GM19438 (cell line): ENCODE data around the gene SHC2.

Experiments
- ATAC-seq: cut with Tn5 transposase; IDR thresholded peaks from one replicate; pipeline ENCODE4 v1.9.1; 2021; ENCODE audit warnings: low read depth; ENCODE audit not compliant: unreplicated experiment

SHC2 gene, protein sequence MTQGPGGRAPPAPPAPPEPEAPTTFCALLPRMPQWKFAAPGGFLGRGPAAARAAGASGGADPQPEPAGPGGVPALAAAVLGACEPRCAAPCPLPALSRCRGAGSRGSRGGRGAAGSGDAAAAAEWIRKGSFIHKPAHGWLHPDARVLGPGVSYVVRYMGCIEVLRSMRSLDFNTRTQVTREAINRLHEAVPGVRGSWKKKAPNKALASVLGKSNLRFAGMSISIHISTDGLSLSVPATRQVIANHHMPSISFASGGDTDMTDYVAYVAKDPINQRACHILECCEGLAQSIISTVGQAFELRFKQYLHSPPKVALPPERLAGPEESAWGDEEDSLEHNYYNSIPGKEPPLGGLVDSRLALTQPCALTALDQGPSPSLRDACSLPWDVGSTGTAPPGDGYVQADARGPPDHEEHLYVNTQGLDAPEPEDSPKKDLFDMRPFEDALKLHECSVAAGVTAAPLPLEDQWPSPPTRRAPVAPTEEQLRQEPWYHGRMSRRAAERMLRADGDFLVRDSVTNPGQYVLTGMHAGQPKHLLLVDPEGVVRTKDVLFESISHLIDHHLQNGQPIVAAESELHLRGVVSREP

DNA sequence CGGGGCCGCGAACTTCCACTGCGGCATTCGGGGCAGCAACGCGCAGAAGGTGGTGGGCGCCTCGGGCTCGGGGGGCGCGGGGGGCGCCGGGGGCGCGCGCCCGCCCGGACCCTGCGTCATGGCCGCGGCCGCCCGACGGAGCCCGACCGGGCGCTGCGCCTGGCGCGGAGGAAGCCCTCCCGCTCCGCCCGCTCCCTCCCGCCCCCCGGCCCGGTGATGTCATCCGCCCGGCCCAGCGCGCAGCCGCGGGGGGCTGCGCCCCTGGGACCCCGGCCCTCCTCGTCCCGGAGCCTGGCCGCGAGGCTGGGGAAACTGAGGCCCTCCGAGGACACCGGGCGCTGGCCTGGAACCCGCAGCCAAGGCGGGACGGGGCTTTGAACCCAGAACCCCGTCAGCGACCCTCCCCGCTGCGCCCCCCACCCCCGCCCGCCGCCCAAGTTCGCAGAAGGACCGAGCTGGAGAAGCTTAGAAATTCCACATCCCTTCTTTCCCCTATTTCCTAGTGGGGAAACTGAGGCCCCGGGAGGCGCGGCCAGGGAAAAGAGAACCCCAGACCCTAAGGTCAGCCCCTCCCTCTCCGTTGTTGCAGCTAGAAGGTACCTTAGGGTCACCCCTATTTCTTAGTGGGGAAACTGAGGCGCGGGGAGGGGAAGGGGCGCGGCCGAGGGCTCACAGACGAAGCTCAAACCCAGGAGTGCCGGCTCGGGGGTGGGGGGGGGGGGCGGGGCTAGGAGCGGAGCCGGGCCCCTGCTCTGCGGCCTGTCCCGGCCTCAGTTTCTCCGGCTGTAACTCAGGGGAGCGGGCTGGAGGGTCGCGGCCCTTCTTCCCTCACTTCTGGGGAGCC, at the start of gene SHC2:
SHC2 (minus strand) TSS at position 157 of the 844 bp plus-strand sequence; CDS start at position 120, 37 bp downstream.
- ATAC-seq = no peak

DNA sequence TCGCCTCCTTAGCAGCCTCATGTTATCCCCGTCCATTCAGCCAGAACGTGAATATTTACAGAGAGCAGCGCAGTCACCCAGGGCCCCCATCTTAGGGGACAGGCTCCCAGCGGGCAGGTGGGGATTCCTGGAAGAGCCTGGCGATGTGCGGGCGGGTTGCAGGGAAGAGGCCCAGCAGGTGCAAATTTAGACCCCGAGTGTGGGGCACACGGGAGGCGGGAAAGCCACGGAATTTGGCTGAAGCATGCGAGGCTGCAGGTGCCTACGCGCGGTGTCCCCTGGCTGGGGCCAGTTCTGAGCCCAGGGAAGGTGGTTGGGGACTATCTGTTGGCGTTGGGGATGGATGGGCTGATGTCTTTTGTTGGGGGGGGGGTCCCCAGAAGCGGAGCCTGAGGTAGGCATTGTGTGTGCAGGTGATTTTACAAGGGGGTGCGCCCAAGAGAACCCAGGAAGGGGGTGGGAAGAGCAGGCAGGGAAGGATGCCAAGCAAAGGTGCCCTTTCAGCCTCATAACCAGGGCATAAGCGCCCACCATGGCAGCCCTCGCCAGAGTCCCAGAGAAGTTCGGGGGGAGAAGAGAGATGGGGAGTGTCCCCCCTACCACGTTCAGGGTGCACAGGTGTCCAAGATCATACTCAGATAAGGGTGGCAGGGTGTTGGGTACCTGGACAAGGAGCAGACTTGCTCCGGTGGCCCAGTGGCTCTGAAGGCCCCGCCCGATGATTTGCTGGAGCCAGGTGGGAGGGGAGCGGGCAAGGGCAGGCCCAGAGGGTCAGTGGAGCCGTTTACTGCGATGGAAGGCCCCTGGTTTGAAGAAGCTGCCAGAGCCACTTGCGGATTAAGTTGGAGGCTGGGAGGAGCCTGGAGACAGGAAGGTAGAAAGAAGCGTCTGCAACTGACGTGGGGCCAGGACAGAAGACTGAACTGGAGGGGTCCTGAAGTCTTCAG, 47.6 kb upstream of the SHC2 start:
- no peak for ATAC-seq

DNA sequence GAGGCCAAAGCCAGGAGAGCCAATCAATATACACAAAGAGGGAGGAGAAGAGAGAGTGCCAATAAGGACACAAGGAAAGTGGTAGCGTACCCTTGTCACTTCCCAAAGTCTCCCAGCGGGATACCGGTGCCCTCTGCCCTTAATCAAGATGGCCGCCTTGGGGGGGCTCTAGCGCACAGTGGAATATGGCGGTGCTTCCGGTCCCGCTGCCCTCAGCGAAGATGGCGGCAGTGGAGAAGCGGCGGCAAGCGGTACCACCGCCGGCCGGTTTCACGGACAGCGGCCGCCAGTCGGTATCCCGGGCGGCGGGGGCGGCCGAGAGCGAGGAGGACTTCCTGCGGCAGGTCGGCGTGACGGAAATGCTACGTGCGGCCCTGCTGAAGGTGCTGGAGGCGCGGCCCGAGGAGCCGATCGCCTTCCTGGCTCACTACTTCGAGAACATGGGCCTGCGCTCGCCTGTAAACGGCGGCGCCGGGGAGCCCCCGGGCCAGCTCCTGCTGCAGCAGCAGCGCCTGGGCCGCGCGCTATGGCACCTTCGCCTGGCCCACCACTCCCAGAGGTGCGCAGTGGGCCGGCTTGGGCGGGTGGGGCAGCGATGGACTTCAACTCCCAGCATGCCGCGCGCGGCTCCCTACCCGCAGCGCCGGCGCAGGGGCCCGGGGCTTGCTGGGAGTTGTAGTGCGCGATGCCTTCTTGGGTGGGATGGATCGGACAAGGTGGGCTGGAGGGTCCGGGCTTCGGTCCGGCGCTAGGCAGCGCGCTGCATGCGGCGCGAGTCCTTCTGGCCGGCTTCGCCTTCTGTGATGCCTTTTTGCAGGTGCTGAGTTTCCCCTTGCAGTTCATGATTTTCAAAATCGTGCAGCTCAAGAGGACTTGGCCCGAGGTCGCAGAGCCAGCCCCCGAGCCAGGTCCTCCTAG, 46.7 kb upstream of the SHC2 start, which contains the start of gene TPGS1:
TPGS1 (plus strand) TSS at position 212 of the 918 bp plus-strand sequence; CDS start at position 222, 10 bp downstream.
- peak; percentile 50 for ATAC-seq

DNA sequence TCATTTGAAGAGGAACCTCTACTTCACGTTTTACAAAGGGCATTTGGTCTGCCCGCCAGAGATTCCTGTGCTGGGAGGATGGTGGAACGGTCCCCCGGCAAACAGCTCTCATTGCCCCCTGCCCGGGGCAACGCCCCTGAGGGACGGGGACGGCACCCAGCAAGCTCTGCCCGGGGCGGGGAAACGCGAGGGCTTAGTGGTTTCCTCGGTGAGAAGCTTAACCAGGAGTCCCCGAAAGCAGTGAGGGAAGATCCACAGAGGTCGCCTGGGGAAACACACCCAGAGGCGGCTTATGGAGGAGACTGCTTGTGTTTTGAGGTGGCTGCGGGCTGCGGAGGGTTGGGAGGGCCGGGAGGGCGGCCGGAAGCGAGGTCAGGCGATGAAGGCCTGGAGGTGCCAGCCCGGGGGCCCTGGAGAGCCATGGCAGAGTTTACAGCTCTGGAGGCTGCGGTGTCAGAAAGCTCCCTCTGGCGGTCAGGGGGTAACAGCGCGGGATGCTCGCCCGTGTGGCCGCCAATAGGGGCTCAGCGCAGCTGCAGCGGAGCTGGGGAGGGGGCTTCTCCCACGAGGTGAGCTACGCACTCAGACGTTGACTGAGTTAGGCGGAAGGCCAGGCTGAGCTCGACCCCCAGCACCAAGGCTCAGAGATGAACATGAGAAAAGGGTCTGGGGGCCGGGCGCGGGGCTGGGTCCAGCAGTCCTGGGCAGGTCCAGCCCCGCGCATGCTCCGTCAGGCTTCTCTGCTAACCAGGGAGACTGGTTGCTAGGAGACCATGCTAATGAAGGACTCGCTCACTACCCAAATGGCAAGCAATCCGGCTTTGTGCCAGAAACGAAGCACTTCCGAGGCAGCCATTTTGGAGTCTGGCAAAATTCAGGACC, 45.8 kb upstream of the SHC2 start:
- ATAC-seq = peak; percentile 62

DNA sequence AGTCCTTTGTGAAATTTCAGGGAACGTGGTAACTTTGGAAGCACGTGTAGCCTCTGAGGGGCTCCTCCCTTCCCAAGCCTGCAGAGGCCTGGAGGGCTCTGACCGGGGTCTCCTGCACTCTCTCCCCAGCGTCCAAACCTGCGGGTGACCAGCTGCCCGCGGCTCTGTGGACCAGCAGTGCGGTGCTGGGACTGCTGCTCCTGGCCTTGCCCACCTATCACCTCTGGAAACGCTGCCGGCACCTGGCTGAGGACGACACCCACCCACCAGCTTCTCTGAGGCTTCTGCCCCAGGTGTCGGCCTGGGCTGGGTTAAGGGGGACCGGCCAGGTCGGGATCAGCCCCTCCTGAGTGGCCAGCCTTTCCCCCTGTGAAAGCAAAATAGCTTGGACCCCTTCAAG, 43.8 kb upstream of the SHC2 start:
- ATAC-seq = no peak

DNA sequence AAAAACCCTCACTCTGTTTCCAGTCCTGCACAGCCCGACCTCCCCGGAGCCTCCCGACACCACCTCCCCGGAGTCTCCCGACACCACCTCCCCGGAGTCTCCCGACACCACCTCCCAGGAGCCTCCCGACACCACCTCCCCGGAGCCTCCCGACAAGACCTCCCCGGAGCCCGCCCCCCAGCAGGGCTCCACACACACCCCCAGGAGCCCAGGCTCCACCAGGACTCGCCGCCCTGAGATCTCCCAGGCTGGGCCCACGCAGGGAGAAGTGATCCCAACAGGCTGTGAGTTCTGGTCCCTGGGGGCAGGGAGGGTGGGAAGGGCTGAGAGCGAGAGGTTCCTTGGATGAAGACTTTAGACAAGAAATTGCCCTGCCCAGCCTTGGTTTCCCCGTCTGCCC, 40.8 kb upstream of the SHC2 start:
- ATAC-seq = no peak

DNA sequence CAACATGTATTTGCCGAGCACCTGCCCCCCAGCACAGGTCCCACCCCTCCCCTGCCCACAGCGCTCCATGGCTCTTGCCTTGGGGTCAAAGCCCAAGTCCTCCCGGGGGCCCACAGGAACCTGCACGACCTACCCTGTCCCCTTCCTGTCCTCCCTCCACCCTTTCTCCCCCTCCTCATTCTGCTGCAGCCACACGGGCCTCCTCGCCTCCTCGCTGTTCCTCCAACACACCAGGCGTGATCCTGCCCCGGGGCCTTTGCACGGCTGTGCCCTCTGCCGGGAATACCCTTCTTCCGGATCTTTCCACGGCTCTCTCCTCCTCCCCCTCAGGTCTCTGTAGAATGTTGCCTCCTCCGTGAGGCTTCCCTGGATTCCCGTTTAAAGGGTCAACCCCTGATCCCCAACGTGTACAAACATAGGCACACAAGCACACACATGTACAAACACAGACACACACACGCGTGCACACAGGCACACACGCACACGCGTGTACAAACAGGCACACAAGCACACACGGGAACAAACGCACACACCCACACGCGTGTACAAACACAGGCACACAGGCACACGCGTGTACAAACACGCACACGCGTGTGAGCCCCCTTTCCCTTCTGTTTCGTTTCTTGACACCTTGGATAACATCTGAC, 38.3 kb upstream of the SHC2 start:
- ATAC-seq = no peak

DNA sequence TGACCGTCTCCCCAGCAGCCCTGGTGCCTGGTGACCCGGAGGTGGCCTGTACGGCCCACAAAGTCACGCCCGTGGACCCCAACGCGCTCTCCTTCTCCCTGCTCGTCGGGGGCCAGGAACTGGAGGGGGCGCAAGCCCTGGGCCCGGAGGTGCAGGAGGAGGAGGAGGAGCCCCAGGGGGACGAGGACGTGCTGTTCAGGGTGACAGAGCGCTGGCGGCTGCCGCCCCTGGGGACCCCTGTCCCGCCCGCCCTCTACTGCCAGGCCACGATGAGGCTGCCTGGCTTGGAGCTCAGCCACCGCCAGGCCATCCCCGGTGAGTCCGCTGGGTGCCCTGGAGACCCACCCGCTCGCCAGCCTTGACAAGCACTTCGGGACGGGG, 37.7 kb upstream of the SHC2 start:
- ATAC-seq = no peak

DNA sequence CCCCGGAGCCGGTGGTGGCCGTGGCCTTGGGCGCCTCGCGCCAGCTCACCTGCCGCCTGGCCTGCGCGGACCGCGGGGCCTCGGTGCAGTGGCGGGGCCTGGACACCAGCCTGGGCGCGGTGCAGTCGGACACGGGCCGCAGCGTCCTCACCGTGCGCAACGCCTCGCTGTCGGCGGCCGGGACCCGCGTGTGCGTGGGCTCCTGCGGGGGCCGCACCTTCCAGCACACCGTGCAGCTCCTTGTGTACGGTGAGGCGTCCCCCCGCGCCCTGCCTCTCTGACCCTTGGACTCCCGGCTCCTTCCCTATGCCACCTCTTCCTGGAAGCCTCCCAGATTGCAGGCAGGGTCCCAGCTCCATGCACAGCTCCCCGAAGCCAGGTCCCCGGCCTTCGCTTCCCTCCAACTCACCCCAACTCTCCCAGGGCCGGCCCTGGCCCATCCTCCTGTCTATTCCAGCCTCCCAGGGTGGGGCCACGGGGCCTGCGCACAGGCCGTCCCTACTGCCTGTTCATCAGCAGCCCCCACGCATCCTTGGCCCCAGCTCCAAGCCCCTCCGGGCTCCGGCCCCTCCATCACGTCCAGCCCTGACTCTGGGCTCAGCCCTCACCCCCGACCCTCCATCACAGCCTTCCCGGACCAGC, 37.2 kb upstream of the SHC2 start:
- ATAC-seq = no peak

DNA sequence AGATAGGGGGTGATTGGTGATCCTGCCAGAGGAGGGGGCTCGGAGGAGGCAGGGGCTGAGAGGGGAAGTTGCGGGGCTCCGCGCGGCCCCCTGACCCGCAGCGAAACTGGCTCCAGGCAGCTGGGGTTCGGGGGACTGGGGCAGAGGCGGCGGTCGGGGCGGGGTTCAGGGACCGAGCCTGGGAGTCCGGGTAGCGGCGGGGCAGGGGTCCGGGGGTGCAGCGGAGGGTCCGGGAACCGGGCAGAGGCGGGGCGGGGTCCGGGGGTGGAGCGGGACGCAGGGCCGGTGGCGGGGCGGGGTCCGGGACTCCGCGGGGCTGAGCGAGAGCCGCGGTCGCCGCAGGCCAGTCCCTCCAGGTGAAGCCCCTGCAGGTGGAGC, 36.6 kb upstream of the SHC2 start:
- ATAC-seq = no peak

DNA sequence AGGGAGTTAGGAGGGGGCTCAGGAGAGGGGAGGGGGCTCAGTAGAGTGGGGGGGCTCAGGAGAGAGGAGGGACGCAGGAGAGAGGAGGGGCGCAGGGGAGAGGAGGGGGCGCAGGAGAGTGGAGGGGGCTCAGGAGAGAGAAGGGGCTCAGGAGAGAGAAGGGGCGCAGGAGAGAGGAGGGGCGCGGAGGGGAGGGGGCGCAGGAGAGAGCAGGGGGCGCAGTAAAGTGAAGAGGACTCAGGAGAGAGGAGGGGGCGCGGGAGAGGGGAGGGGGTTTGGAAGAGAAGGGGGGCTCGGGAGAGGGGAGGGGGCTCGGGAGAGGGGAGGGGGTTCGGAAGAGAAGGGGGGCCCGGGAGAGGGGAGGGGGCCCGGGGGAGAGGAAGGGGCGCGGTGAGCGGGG, 36.2 kb upstream of the SHC2 start:
- no peak for ATAC-seq

DNA sequence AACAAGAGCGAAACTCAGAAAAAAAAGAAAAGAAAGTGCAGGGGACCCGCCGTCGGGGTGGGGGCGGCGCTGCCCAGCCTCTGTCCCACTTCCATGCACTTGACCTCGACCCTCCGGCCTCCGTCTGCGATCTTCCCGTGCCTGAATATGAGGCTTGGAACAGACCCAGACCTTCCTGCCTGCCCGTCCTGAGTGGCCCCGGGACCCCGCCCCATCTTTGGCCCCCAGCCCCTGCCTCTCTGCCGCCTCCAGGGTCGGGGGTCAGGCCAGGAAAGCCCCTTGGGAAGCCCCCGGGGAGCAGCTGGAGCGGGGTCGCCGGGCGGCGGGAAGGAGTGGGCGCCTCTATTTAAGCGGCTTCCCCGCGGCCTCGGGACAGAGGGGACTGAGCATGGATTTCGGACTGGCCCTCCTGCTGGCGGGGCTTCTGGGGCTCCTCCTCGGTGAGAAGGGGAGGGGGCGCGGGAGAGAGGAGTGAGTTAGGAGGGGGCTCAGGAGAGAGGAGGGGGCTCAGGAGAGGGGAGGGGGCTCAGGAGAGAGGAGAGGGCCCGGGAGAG, 35.4 kb upstream of the SHC2 start, which contains the start of gene MADCAM1:
MADCAM1 (plus strand) TSS at position 375 of the 554 bp plus-strand sequence; CDS start at position 389, 14 bp downstream.
- ATAC-seq = no peak

DNA sequence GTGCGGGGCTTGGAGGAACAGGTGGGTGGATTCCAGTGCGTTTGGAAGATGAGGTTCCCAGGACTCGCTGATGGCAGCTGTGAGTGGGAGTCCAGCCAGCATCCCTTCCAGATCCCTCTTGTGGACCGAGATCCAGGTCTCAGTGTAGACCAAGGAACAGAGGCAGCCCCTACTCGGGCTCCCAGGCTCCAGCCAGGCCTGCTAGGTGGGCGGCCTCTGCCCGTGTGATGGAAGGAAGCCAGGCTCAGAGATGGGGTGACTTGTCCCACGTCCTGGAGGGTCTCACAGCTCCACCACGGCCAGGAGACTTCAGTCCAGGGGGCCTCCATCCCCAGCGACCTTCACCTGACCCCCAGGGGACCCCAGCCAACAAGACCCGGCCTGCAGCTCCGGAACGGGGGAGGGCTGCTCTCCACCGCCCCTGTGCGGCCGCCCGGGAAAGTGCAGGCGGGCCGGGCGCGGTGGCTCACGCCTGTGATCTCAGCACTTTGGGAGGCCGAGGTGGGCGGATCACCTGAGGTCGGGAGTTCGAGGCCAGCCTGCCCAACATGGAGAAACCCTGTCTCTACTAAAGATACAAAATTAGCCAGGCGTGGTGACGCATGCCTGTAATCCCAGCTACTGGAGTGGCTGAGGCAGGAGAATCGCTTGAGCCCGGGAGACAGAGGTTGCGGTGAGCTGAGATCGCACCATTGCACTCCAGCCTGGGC, 34.7 kb upstream of the SHC2 start:
- no peak for ATAC-seq

DNA sequence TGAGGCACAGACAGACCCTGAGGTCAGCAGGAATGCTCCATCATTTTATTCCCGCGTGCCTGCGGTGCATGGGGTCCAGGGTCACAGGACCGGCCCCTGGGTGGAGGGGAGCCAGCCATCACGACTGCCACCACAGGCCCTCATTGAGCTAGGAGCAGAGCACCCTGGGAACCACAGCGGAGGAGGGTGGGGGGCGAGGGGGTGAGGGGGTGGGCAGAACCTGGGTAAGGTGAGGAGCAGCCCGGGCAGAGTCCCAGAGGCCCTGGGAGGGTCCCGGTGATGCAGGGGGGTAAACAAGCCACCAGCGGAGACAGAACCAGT, 34.2 kb upstream of the SHC2 start:
- no peak for ATAC-seq

DNA sequence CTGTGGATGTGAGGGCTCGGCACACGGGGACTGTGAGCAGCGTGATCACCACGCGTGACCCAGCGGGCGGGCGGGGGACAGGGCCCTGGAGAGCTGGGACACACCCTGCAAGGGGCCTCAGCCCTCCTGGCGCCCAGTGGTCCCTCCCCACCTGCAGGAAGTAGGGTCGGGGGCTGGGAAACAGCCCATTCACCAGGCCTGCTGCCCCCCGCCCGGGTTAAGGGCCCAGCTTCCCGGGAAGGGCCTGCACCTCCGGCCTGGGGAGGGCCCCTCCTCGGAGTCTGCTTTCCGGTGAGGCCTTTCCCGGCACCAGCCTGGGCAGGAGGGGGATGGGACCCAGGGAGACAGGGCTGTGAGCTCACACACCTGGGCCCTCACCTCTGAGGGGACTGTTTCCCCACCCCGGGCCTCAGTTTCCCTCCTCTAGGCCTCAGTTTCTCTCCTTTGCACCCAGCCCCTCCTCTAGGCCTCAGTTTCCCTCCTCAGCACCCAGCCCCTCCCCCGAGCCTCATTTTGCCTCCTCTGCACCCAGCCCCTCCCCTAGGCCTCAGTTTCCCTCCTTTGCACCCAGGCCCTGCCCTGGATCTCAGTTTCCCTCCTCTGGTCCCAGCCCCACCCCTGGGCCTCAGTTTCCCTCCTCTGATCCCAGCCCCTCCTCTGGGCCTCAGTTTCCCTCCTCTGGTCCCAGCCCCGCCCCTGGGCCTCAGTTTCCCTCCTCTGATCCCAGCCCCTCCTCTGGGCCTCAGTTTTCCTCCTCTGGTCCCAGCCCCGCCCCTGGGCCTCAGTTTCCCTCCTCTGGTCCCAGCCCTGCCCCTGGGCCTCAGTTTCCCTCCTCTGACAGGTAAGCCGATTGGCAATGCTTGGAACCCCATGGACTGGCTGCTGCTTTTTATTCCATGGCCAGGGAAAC, 33.6 kb upstream of the SHC2 start:
- no peak for ATAC-seq
